Upper lobe of right lung (tissue), 1 donor: ENCODE measurements around the gene KRT14. TPM values are rescaled to one million over a fixed set of nuclear protein-coding genes. Genes with fewer than 3 reads are reported as not detected.

ENCODE experiments used
- ATAC-seq: fragments of 200-7000 bp; cut with Tn5 transposase; one replicate; pipeline ENCODE4 v1.9.1; 2020; ENCODE audit warnings: mild to moderate bottlenecking, moderate library complexity
- DNase-seq: peaks from one replicate; pipeline ENCODE4 v3.0.0-alpha.2; 2020
- H3K27ac ChIP-seq: fragments of 200-600 bp; one replicate; pipeline ENCODE4 v1.8.0; 2022
- H3K27me3 ChIP-seq: fragments of 200-600 bp; one replicate; pipeline ENCODE4 v1.8.0; 2022; ENCODE audit warnings: mild to moderate bottlenecking
- H3K36me3 ChIP-seq: fragments of 200-600 bp; one replicate; pipeline ENCODE4 v1.8.0; 2022
- H3K4me1 ChIP-seq: fragments of 200-600 bp; one replicate; pipeline ENCODE4 v1.8.0; 2022
- H3K4me3 ChIP-seq: fragments of 200-600 bp; one replicate; pipeline ENCODE4 v1.8.0; 2022; ENCODE audit warnings: mild to moderate bottlenecking
- H3K9me3 ChIP-seq: fragments of 200-600 bp; one replicate; pipeline ENCODE4 v1.8.0; 2022
- CTCF ChIP-seq: fragments of 200-600 bp; IDR thresholded peaks from one replicate; pipeline ENCODE4 v1.8.0; 2022; ENCODE audit warnings: antibody characterized with exemption
- intact Hi-C: fragments of 100-400 bp; cut with DNase I; formaldehyde crosslinking; loops from one replicate; pipeline ENCODE4 v1.11.0; 2022
- total RNA-seq: library from RNA; stranded (reverse); fragmentation: NEBNext Ultra II Directional; extraction: Animal tissue kit (Norgen Biotek cat#: 25700); gene quantifications from one replicate; pipeline ENCODE4 v1.2.1, GENCODE V29; 2021
- donor health status: DM: no; HTN: yes; CAD: no; lungs with severe emphysema.

Gene KRT14
- total RNA-seq, 1 donor from 2014 or later = not detected

GRCh38 chr17:41540921-41541625 is 45.6 kb downstream of the KRT14 start:
- no peak for ATAC-seq
- intact Hi-C loops = no loop called here

GRCh38 chr17:41539979-41540701 is 46.6 kb downstream of the KRT14 start:
- ATAC-seq (no peak), DNase-seq (no peak)
- Histone ChIP-seq H3K4me3 (no peak overlapping the region), H3K27ac (no peak overlapping the region), H3K4me1 (no peaks in the 10 kb centered on the region), H3K9me3 (no peaks in the 10 kb centered on the region), H3K36me3 (no peaks in the 10 kb centered on the region), H3K27me3 (no peaks in the 10 kb centered on the region)
- intact Hi-C loops = no loop called here
- no peak for TF ChIP-seq CTCF

More at GRCh38 chr17:41540921-41541625, 45.6 kb downstream of the KRT14 start:
- no peak for TF ChIP-seq CTCF
- H3K27me3 ChIP-seq = no peaks in the 10 kb centered on the region
- no peak for DNase-seq
- no peaks in the 10 kb centered on the region for H3K4me1 ChIP-seq
- H3K4me3 ChIP-seq = no peak overlapping the region
- no peaks in the 10 kb centered on the region for H3K9me3 ChIP-seq
- H3K27ac ChIP-seq = no peak overlapping the region
- H3K36me3 ChIP-seq = no peaks in the 10 kb centered on the region

- ATAC-seq = no peak
- intact Hi-C loops = no loop called here
- Histone ChIP-seq H3K4me3 (no peak overlapping the region), H3K9me3 (no peaks in the 10 kb centered on the region), H3K36me3 (no peaks in the 10 kb centered on the region), H3K27me3 (no peaks in the 10 kb centered on the region), H3K4me1 (no peaks in the 10 kb centered on the region), H3K27ac (no peak overlapping the region)
- TF ChIP-seq CTCF = no peak
- DNase-seq = no peak
Observed at GRCh38 chr17:41539071-41539492, 47.6 kb downstream of the KRT14 start.

- H3K4me3 ChIP-seq = no peak overlapping the region
- ATAC-seq = no peak
- intact Hi-C loops = no loop called here
- TF ChIP-seq CTCF = no peak
- H3K9me3 ChIP-seq = no peaks in the 10 kb centered on the region
- H3K36me3 ChIP-seq = no peaks in the 10 kb centered on the region
- no peaks in the 10 kb centered on the region for H3K27me3 ChIP-seq
- H3K4me1 ChIP-seq = no peaks in the 10 kb centered on the region
- no peak overlapping the region for H3K27ac ChIP-seq
- DNase-seq = no peak
Observed at GRCh38 chr17:41538565-41538991, 48.1 kb downstream of the KRT14 start.

- ATAC-seq = peak; percentile 37
- H3K27me3 ChIP-seq = no peaks in the 10 kb centered on the region
- no peaks in the 10 kb centered on the region for H3K4me1 ChIP-seq
- H3K27ac ChIP-seq = no peak overlapping the region
- no peak for TF ChIP-seq CTCF
- H3K36me3 ChIP-seq = no peaks in the 10 kb centered on the region
- intact Hi-C loops = no loop called here
- no peaks in the 10 kb centered on the region for H3K9me3 ChIP-seq
- no peak for DNase-seq
- no peak overlapping the region for H3K4me3 ChIP-seq
Observed at GRCh38 chr17:41537990-41538389, 48.7 kb downstream of the KRT14 start.
